ENCODE data around the gene EVA1A.

The EVA1A gene

GRCh38 chr2:75560022-75560767 lies 544 bp downstream of the EVA1A start:
- no peaks in the 10 kb centered on the region for H3K27me3 ChIP-seq (ENCODE audit: insufficient read depth, low read length)
- no CpG with 5 or more reads among the region's 43 CpGs for WGBS (ENCODE audit: extremely low coverage, insufficient coverage, insufficient read length)
- peak in 1 of 2 donors; percentile 50 for DNase-seq

GRCh38 chr2:75559680-75560021 lies 1.1 kb downstream of the EVA1A start:
- Histone ChIP-seq H3K27me3 (ENCODE audit: insufficient read depth, low read length) (no peaks in the 10 kb centered on the region), H2AK5ac (ENCODE audit: low read length) (no peak overlapping the region), H2AFZ (ENCODE audit: insufficient read depth, low read length, poor library complexity) (no peak overlapping the region), H3K14ac (ENCODE audit: low read length) (no peak overlapping the region), H3K9ac (ENCODE audit: low read length) (peak overlapping the region; percentile 15), H4K91ac (ENCODE audit: low read depth, low read length) (no peak overlapping the region), H3K23ac (ENCODE audit: low read length) (no peak overlapping the region), H3K4me2 (ENCODE audit: low read length) (peak overlapping the region; percentile 87), H3K79me1 (ENCODE audit: low read length) (peaks cover 11% of the 10 kb centered on the region), H3K36me3 (ENCODE audit: control insufficient read depth in 1 of 2, insufficient read depth in 2 of 2, low read length in 2 of 2) (no peaks in the 10 kb centered on the region), H3K18ac (ENCODE audit: low read length) (no peak overlapping the region), H2BK5ac (ENCODE audit: low read depth, low read length, poor library complexity) (no peak overlapping the region), H3K4ac (ENCODE audit: low read depth, low read length) (no peak overlapping the region), H2BK120ac (ENCODE audit: insufficient read depth, low read length, poor library complexity) (no peak overlapping the region), H3K27ac (ENCODE audit: low read depth, low read length) (no peak overlapping the region), H4K12ac (ENCODE audit: low read depth, low read length) (no peak overlapping the region), H4K8ac (ENCODE audit: low read depth, low read length) (no peak overlapping the region), H3K79me2 (ENCODE audit: control insufficient read depth, insufficient read depth, low read length, poor library complexity) (peaks cover 2% of the 10 kb centered on the region), H3K9me3 (ENCODE audit: insufficient read depth, low read depth, low read length) (no peaks in the 10 kb centered on the region), H3K4me3 (ENCODE audit: low read depth, low read length) (peak overlapping the region; percentile 80), H2BK12ac (ENCODE audit: low read length) (no peak overlapping the region), H3K4me1 (ENCODE audit: control insufficient read depth in 1 of 2, insufficient read depth in 2 of 2, low read length in 2 of 2) (peaks cover 6 to 15% of the 10 kb centered on the region in 2 experiments)
- no CpG with 5 or more reads among the region's 8 CpGs for WGBS (ENCODE audit: extremely low coverage, insufficient coverage, insufficient read length)
- no peak for DNase-seq

More at GRCh38 chr2:75560022-75560767, 544 bp downstream of the EVA1A start:
- peak overlapping the region; percentile 59 for H2AFZ ChIP-seq (ENCODE audit: insufficient read depth, low read length, poor library complexity)
- no peak overlapping the region for H3K4ac ChIP-seq (ENCODE audit: low read depth, low read length)
- no peaks in the 10 kb centered on the region for H3K36me3 ChIP-seq (ENCODE audit: control insufficient read depth in 1 of 2, insufficient read depth in 2 of 2, low read length in 2 of 2)
- no peak overlapping the region for H2AK5ac ChIP-seq (ENCODE audit: low read length)
- H3K23ac ChIP-seq (ENCODE audit: low read length), result no peak overlapping the region
- peak overlapping the region; percentile 78 for H4K91ac ChIP-seq (ENCODE audit: low read depth, low read length)
- peak overlapping the region; percentile 10 for H2BK5ac ChIP-seq (ENCODE audit: low read depth, low read length, poor library complexity)
- no peak overlapping the region for H4K12ac ChIP-seq (ENCODE audit: low read depth, low read length)
- H3K79me2 ChIP-seq (ENCODE audit: control insufficient read depth, insufficient read depth, low read length, poor library complexity), result peaks cover 2% of the 10 kb centered on the region
- H3K4me1 ChIP-seq (ENCODE audit: control insufficient read depth in 1 of 2, insufficient read depth in 2 of 2, low read length in 2 of 2), result peaks cover 6 to 19% of the 10 kb centered on the region in 2 experiments
- H2BK12ac ChIP-seq (ENCODE audit: low read length), result no peak overlapping the region
- H3K79me1 ChIP-seq (ENCODE audit: low read length), result peaks cover 11% of the 10 kb centered on the region
- H3K9ac ChIP-seq (ENCODE audit: low read length), result peak overlapping the region; percentile 71
- H4K8ac ChIP-seq (ENCODE audit: low read depth, low read length), result peak overlapping the region; percentile 67
- peak overlapping the region; percentile 80 for H3K4me3 ChIP-seq (ENCODE audit: low read depth, low read length)
- H3K9me3 ChIP-seq (ENCODE audit: insufficient read depth, low read depth, low read length), result no peaks in the 10 kb centered on the region
- H3K4me2 ChIP-seq (ENCODE audit: low read length), result peak overlapping the region; percentile 87
- H3K14ac ChIP-seq (ENCODE audit: low read length), result peak overlapping the region; percentile 70
- H3K27ac ChIP-seq (ENCODE audit: low read depth, low read length), result peak overlapping the region; percentile 60
- H2BK120ac ChIP-seq (ENCODE audit: insufficient read depth, low read length, poor library complexity), result peak overlapping the region; percentile 39
- H3K18ac ChIP-seq (ENCODE audit: low read length), result peak overlapping the region; percentile 50

- Histone ChIP-seq H4K91ac (ENCODE audit: low read depth, low read length) (no peak overlapping the region), H3K23ac (ENCODE audit: low read length) (no peak overlapping the region), H3K9ac (ENCODE audit: low read length) (no peak overlapping the region), H3K27ac (ENCODE audit: low read depth, low read length) (no peak overlapping the region), H3K4me1 (ENCODE audit: control insufficient read depth in 1 of 2, insufficient read depth in 2 of 2, low read length in 2 of 2) (peaks cover 6 to 15% of the 10 kb centered on the region in 2 experiments), H4K8ac (ENCODE audit: low read depth, low read length) (no peak overlapping the region), H3K4me2 (ENCODE audit: low read length) (no peak overlapping the region), H4K12ac (ENCODE audit: low read depth, low read length) (no peak overlapping the region), H2AFZ (ENCODE audit: insufficient read depth, low read length, poor library complexity) (no peak overlapping the region), H3K14ac (ENCODE audit: low read length) (no peak overlapping the region), H3K36me3 (ENCODE audit: control insufficient read depth in 1 of 2, insufficient read depth in 2 of 2, low read length in 2 of 2) (no peaks in the 10 kb centered on the region), H3K4me3 (ENCODE audit: low read depth, low read length) (no peak overlapping the region), H2BK12ac (ENCODE audit: low read length) (no peak overlapping the region), H3K4ac (ENCODE audit: low read depth, low read length) (no peak overlapping the region), H3K79me2 (ENCODE audit: control insufficient read depth, insufficient read depth, low read length, poor library complexity) (peaks cover 2% of the 10 kb centered on the region), H3K9me3 (ENCODE audit: insufficient read depth, low read depth, low read length) (no peaks in the 10 kb centered on the region), H3K27me3 (ENCODE audit: insufficient read depth, low read length) (no peaks in the 10 kb centered on the region), H3K18ac (ENCODE audit: low read length) (no peak overlapping the region), H3K79me1 (ENCODE audit: low read length) (peaks cover 11% of the 10 kb centered on the region), H2BK5ac (ENCODE audit: low read depth, low read length, poor library complexity) (no peak overlapping the region), H2BK120ac (ENCODE audit: insufficient read depth, low read length, poor library complexity) (no peak overlapping the region), H2AK5ac (ENCODE audit: low read length) (no peak overlapping the region)
- no peak for DNase-seq
- no CpG with 5 or more reads among the region's 9 CpGs for WGBS (ENCODE audit: extremely low coverage, insufficient coverage, insufficient read length)
Observed at GRCh38 chr2:75558786-75559679, 1.7 kb downstream of the EVA1A start.

GRCh38 chr2:75558136-75558535 lies 2.6 kb downstream of the EVA1A start:
- no peak for DNase-seq
- Histone ChIP-seq H3K18ac (ENCODE audit: low read length) (no peak overlapping the region), H3K23ac (ENCODE audit: low read length) (no peak overlapping the region), H3K4me1 (ENCODE audit: control insufficient read depth in 1 of 2, insufficient read depth in 2 of 2, low read length in 2 of 2) (peaks cover 6 to 15% of the 10 kb centered on the region in 2 experiments), H2BK12ac (ENCODE audit: low read length) (no peak overlapping the region), H3K14ac (ENCODE audit: low read length) (no peak overlapping the region), H2AFZ (ENCODE audit: insufficient read depth, low read length, poor library complexity) (no peak overlapping the region), H2BK5ac (ENCODE audit: low read depth, low read length, poor library complexity) (no peak overlapping the region), H3K79me1 (ENCODE audit: low read length) (peaks cover 11% of the 10 kb centered on the region), H3K27me3 (ENCODE audit: insufficient read depth, low read length) (no peaks in the 10 kb centered on the region), H3K27ac (ENCODE audit: low read depth, low read length) (no peak overlapping the region), H3K4ac (ENCODE audit: low read depth, low read length) (no peak overlapping the region), H4K8ac (ENCODE audit: low read depth, low read length) (no peak overlapping the region), H2AK5ac (ENCODE audit: low read length) (no peak overlapping the region), H3K9ac (ENCODE audit: low read length) (no peak overlapping the region), H4K12ac (ENCODE audit: low read depth, low read length) (no peak overlapping the region), H3K36me3 (ENCODE audit: control insufficient read depth in 1 of 2, insufficient read depth in 2 of 2, low read length in 2 of 2) (peaks cover 0 to under 1% of the 10 kb centered on the region in 2 experiments), H3K4me2 (ENCODE audit: low read length) (no peak overlapping the region), H2BK120ac (ENCODE audit: insufficient read depth, low read length, poor library complexity) (no peak overlapping the region), H4K91ac (ENCODE audit: low read depth, low read length) (no peak overlapping the region), H3K4me3 (ENCODE audit: low read depth, low read length) (no peak overlapping the region), H3K79me2 (ENCODE audit: control insufficient read depth, insufficient read depth, low read length, poor library complexity) (peaks cover 2% of the 10 kb centered on the region), H3K9me3 (ENCODE audit: insufficient read depth, low read depth, low read length) (no peaks in the 10 kb centered on the region)
- no CpG with 5 or more reads among the region's 6 CpGs for WGBS (ENCODE audit: extremely low coverage, insufficient coverage, insufficient read length)
